BJ (cell line): ENCODE measurements around the gene KRTAP25-1. TPM values are rescaled to one million over a fixed set of nuclear protein-coding genes. Genes with fewer than 3 reads are reported as not detected.

Source experiments
- CTCF ChIA-PET: fragments of 350-600 bp; formaldehyde crosslinking; extraction: SDS; loops from one replicate; lab custom pipeline; 2021; ENCODE audit warnings: antibody characterized with exemption, inconsistent platforms; lab: Yijun Ruan, JAX
- POLR2A ChIA-PET: fragments of 300-600 bp; sonication (Branson Sonifier 250); formaldehyde crosslinking; extraction: SDS; loops from one replicate; lab custom pipeline; 2021; ENCODE audit warnings: antibody characterized with exemption; lab: Charles Lee
- DNase-seq: peaks from one replicate; pipeline ENCODE4 v3.0.0-alpha.2; 2011; ENCODE audit warnings: low read depth
- H3K27me3 ChIP-seq: 2 replicates; pipeline ENCODE4 v1.6.0; 2011; ENCODE audit warnings: low read length; ENCODE audit not compliant: control insufficient read depth, insufficient read depth
- H3K36me3 ChIP-seq: 2 replicates; pipeline ENCODE4 v1.5.1; 2011; ENCODE audit warnings: low read length; ENCODE audit not compliant: control insufficient read depth, insufficient read depth
- H3K4me3 ChIP-seq: 2 replicates; pipeline ENCODE4 v1.5.1; 2011; ENCODE audit warnings: low read depth, mild to moderate bottlenecking, control low read depth, low read length
- CTCF ChIP-seq: IDR thresholded peaks from 2 replicates; pipeline ENCODE4 v1.5.1; 2011; ENCODE audit warnings: low read depth, mild to moderate bottlenecking, control low read depth, inconsistent platforms, low read length, moderate library complexity; ENCODE audit not compliant: insufficient read depth
- polyA minus RNA-seq: library from RNA; depleted of rRNA, polyadenylated mRNA; stranded (reverse); fragments of >200 nt; gene quantifications from 2 replicates; pipeline ENCODE4 v1.2.3, GENCODE V29; 2011; rRNA and poly(A)+ RNA removed
- polyA plus RNA-seq: library from polyadenylated mRNA; depleted of rRNA; stranded (reverse); fragments of >200 nt; gene quantifications from 2 replicates; pipeline ENCODE4 v1.2.3, GENCODE V29; 2011; rRNA removed

The KRTAP25-1 gene
- polyA plus RNA-seq = not detected in 2 replicates
- polyA minus RNA-seq = not detected in 2 replicates

GRCh38 chr21:30289215-30289614, at the start of gene KRTAP25-1:
TSS of gene KRTAP25-1 (minus strand) at chr21:30289514. CDS start at chr21:30289490, 24 bp downstream.
- Histone ChIP-seq H3K27me3 (no peaks in the 10 kb centered on the region), H3K4me3 (no peak within 1 kb of the TSS), H3K36me3 (no peaks in the 10 kb centered on the region)
- ChIA-PET POLR2A (no interaction called here), CTCF (no interaction called here)
- no peak for DNase-seq
- TF ChIP-seq CTCF = no peak

GRCh38 chr21:30338717-30339116, 49.4 kb upstream of the KRTAP25-1 start:
- no peak for DNase-seq
- H3K36me3 ChIP-seq = no peaks in the 10 kb centered on the region

GRCh38 chr21:30337772-30338171, 48.5 kb upstream of the KRTAP25-1 start:
- POLR2A ChIA-PET = no interaction called here

More at GRCh38 chr21:30338717-30339116, 49.4 kb upstream of the KRTAP25-1 start:
- ChIA-PET POLR2A (no interaction called here), CTCF (interaction anchor here (0.6 to 0.7 kb wide), 2 partner anchors 747 to 812 kb away, joined by 3 read pairs; no protein-coding TSS in a partner anchor)
- TF ChIP-seq CTCF = no peak
- Histone ChIP-seq H3K4me3 (no peak overlapping the region), H3K27me3 (no peaks in the 10 kb centered on the region)

GRCh38 chr21:30337276-30337744, 48.0 kb upstream of the KRTAP25-1 start, which contains the start of gene KRTAP27-1:
TSS of gene KRTAP27-1 (minus strand) at chr21:30337694. CDS start at chr21:30337668, 26 bp downstream.
- no peaks in the 10 kb centered on the region for H3K27me3 ChIP-seq
- no peaks in the 10 kb centered on the region for H3K36me3 ChIP-seq
- POLR2A ChIA-PET = no interaction called here
- TF ChIP-seq CTCF = no peak
- CTCF ChIA-PET = interaction anchor here (0.6 kb wide), 1 partner anchor 218 kb away, joined by 3 read pairs; no protein-coding TSS in a partner anchor
- no peak within 1 kb of the TSS for H3K4me3 ChIP-seq
- DNase-seq = no peak

More at GRCh38 chr21:30337772-30338171, 48.5 kb upstream of the KRTAP25-1 start:
- Histone ChIP-seq H3K27me3 (no peaks in the 10 kb centered on the region), H3K36me3 (no peaks in the 10 kb centered on the region), H3K4me3 (no peak overlapping the region)
- TF ChIP-seq CTCF = no peak
- CTCF ChIA-PET = interaction anchor here (0.6 kb wide), 1 partner anchor 217 kb away, joined by 3 read pairs; no protein-coding TSS in a partner anchor
- DNase-seq = no peak

- ChIA-PET POLR2A (no interaction called here), CTCF (no interaction called here)
- H3K4me3 ChIP-seq = no peak overlapping the region
- H3K36me3 ChIP-seq = no peaks in the 10 kb centered on the region
- TF ChIP-seq CTCF = no peak
- no peaks in the 10 kb centered on the region for H3K27me3 ChIP-seq
- no peak for DNase-seq
These were observed 47.3 kb upstream of the KRTAP25-1 start for GRCh38 chr21:30336596-30336995.
